Activated naive CD8-positive, alpha-beta T cell treated with anti-CD3 and anti-CD28 coated beads, Interleukin-2, amount 50 U/mL, for 24 hours (primary cell): ENCODE data around the gene SYCP2.
"Not testable (repeated sequence)": the region's sequence is repeated elsewhere in the genome, so short reads cannot be mapped to it uniquely, and the experiment has no call there.

Experiments used
- ATAC-seq: fragments of 150-1000 bp; cut with Tn5 transposase; one replicate; pipeline ENCODE4 v1.10.0; 2021
- DNase-seq: peaks from one replicate; pipeline ENCODE4 v3.0.0; 2021
- H3K27ac Mint-ChIP-seq: one replicate; pipeline ENCODE4 v1.8.0; 2021; ENCODE audit warnings: mild to moderate bottlenecking, mixed read lengths
- H3K27me3 Mint-ChIP-seq: one replicate; pipeline ENCODE4 v1.8.0; 2021; ENCODE audit warnings: mixed read lengths
- H3K36me3 Mint-ChIP-seq: one replicate; pipeline ENCODE4 v1.8.0; 2021; ENCODE audit warnings: low read depth, mixed read lengths
- H3K4me1 Mint-ChIP-seq: one replicate; pipeline ENCODE4 v1.8.0; 2021; ENCODE audit warnings: mixed read lengths
- H3K4me3 Mint-ChIP-seq: one replicate; pipeline ENCODE4 v1.8.0; 2021; ENCODE audit warnings: mild to moderate bottlenecking, moderate library complexity, mixed read lengths
- H3K9me3 Mint-ChIP-seq: one replicate; pipeline ENCODE4 v1.8.0; 2021; ENCODE audit warnings: mixed read lengths

The SYCP2 gene

DNA sequence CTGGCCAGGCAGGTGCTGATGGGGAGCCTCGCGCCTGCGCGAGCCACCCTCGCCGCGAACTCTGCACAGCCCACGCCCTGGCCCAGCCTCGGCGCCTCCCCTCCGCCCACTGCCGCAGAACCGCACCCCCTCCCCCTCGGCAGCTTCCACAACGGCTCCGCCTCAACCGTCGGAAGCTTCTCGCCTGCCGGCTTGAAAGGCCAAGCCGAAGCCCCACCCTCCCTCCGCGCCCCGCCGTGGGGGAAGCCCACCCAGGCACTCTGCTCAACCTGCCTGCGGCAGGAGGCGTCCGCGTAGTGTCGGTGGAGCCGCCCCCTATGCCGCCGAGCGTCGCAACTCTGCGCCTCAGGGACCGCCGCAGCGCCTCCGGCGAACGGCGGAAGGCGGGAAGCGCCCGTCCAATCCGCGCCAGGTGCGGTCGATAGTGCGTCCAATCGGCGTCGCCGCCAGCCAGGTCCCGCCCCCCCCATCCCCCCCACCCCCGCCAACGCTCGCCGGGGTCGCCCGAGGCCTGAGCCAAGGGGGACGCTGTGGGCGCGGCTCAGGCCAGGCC lies at the start of gene SYCP2:
Gene SYCP2 (minus strand): TSS at position 342 of the 553 bp plus-strand sequence. CDS start 11,224 bp downstream, outside the sequence.
- Mint-ChIP-seq H3K4me1 (peaks cover 23% of the 10 kb centered on the region), H3K36me3 (peaks cover 4% of the 10 kb centered on the region), H3K4me3 (peak within 1 kb of the TSS; percentile 68), H3K9me3 (no peaks in the 10 kb centered on the region), H3K27ac (no peak within 1 kb of the TSS), H3K27me3 (peaks cover 2% of the 10 kb centered on the region)
- DNase-seq, result peak; percentile 60
- ATAC-seq, result peak; percentile 65

GRCh38 chr20:59983076-59983475 lies 49.6 kb upstream of the SYCP2 start:
- no peak overlapping the region for H3K27ac Mint-ChIP-seq
- no peak for DNase-seq
- no peaks in the 10 kb centered on the region for H3K9me3 Mint-ChIP-seq
- no peaks in the 10 kb centered on the region for H3K36me3 Mint-ChIP-seq
- H3K4me1 Mint-ChIP-seq, result no peaks in the 10 kb centered on the region
- no peak overlapping the region for H3K4me3 Mint-ChIP-seq
- no peaks in the 10 kb centered on the region for H3K27me3 Mint-ChIP-seq
- ATAC-seq, result no peak

- DNase-seq (no peak), ATAC-seq (no peak)
- no peaks in the 10 kb centered on the region for H3K27me3 Mint-ChIP-seq
- no peaks in the 10 kb centered on the region for H3K36me3 Mint-ChIP-seq
- no peaks in the 10 kb centered on the region for H3K9me3 Mint-ChIP-seq
- no peak overlapping the region for H3K27ac Mint-ChIP-seq
- no peak overlapping the region for H3K4me3 Mint-ChIP-seq
- no peaks in the 10 kb centered on the region for H3K4me1 Mint-ChIP-seq
Observed at GRCh38 chr20:59977086-59977485, 43.6 kb upstream of the SYCP2 start.

GRCh38 chr20:59976156-59976782 lies 42.8 kb upstream of the SYCP2 start:
- Mint-ChIP-seq H3K4me3 (no peak overlapping the region), H3K4me1 (no peaks in the 10 kb centered on the region), H3K9me3 (no peaks in the 10 kb centered on the region), H3K27me3 (no peaks in the 10 kb centered on the region), H3K27ac (no peak overlapping the region), H3K36me3 (no peaks in the 10 kb centered on the region)
- ATAC-seq, result no peak
- DNase-seq, result no peak

- no peak for ATAC-seq
- no peak for DNase-seq
- no peaks in the 10 kb centered on the region for H3K4me1 Mint-ChIP-seq
- no peaks in the 10 kb centered on the region for H3K9me3 Mint-ChIP-seq
- H3K36me3 Mint-ChIP-seq, result no peaks in the 10 kb centered on the region
- H3K4me3 Mint-ChIP-seq, result no peak overlapping the region
- no peaks in the 10 kb centered on the region for H3K27me3 Mint-ChIP-seq
- no peak overlapping the region for H3K27ac Mint-ChIP-seq
Observed at GRCh38 chr20:59972037-59972801, 38.8 kb upstream of the SYCP2 start.

GRCh38 chr20:59971428-59971827 lies 38.0 kb upstream of the SYCP2 start:
- ATAC-seq (no peak), DNase-seq (no peak)
- Mint-ChIP-seq H3K36me3 (no peaks in the 10 kb centered on the region), H3K27me3 (no peaks in the 10 kb centered on the region), H3K9me3 (no peaks in the 10 kb centered on the region), H3K4me1 (no peaks in the 10 kb centered on the region), H3K27ac (no peak overlapping the region), H3K4me3 (no peak overlapping the region)

GRCh38 chr20:59966428-59966827 lies 33.0 kb upstream of the SYCP2 start:
- Mint-ChIP-seq H3K4me1 (no peaks in the 10 kb centered on the region), H3K36me3 (no peaks in the 10 kb centered on the region), H3K4me3 (no peak overlapping the region), H3K27me3 (no peaks in the 10 kb centered on the region), H3K27ac (no peak overlapping the region), H3K9me3 (no peaks in the 10 kb centered on the region)
- DNase-seq (no peak), ATAC-seq (no peak)

DNA sequence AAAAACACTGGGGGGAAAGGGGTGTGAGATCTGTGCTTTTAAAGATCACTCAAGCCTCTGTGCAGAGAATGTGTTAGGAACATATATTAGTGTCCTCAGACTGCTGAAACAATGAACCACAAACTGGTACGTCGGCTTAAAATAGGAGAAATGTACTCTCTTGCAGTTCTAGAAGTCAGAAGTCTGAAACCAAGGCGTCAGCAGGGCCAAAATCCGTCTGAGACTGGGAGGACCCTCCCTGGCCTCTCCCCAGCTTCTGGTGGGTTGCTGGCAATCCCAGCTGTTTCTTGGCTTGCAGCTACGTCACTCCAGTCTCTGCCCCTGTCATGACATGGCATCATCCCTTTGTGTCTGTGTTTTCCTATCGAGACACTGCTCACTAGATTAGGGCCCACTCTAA lies 28.7 kb upstream of the SYCP2 start:
- Mint-ChIP-seq H3K27me3 (no peaks in the 10 kb centered on the region), H3K36me3 (no peaks in the 10 kb centered on the region), H3K4me1 (no peaks in the 10 kb centered on the region), H3K4me3 (no peak overlapping the region), H3K9me3 (no peaks in the 10 kb centered on the region), H3K27ac (no peak overlapping the region)
- DNase-seq, result no peak
- no peak for ATAC-seq

- H3K27me3 Mint-ChIP-seq, result no peaks in the 10 kb centered on the region
- no peak overlapping the region for H3K4me3 Mint-ChIP-seq
- no peaks in the 10 kb centered on the region for H3K4me1 Mint-ChIP-seq
- no peaks in the 10 kb centered on the region for H3K36me3 Mint-ChIP-seq
- H3K27ac Mint-ChIP-seq, result no peak overlapping the region
- DNase-seq (no peak), ATAC-seq (no peak)
- H3K9me3 Mint-ChIP-seq, result no peaks in the 10 kb centered on the region
Observed at GRCh38 chr20:59961423-59961822, 28.0 kb upstream of the SYCP2 start.

DNA sequence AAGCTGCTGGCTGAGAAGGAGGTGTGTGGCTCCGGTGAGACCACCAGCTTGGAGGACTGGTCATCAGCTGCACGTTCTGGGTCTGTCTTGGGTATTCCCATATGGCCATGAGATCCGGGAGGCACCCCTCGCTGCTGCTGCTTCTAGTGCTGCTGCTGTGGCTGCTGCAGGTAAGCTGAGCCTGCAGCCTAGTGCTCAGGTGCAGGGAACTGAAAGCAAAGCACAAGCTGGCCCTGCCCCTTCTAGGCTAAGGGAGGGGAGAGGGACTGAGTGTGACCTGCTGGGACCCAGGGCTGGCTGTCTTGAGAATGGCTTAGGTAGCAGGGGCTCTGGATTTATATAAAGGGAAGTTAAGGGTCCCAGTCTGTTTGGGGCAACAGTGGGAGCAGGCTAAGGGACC lies 25.2 kb upstream of the SYCP2 start:
- Mint-ChIP-seq H3K27ac (no peak overlapping the region), H3K9me3 (no peaks in the 10 kb centered on the region), H3K27me3 (no peaks in the 10 kb centered on the region), H3K4me1 (no peaks in the 10 kb centered on the region), H3K4me3 (no peak overlapping the region), H3K36me3 (no peaks in the 10 kb centered on the region)
- ATAC-seq (no peak), DNase-seq (no peak)

GRCh38 chr20:59958123-59958522 lies 24.7 kb upstream of the SYCP2 start, which contains the start of gene CDH26:
Gene CDH26 (plus strand): TSS chr20:59958423. CDS start chr20:59958727, 304 bp downstream.
- no peaks in the 10 kb centered on the region for H3K27me3 Mint-ChIP-seq
- no peaks in the 10 kb centered on the region for H3K36me3 Mint-ChIP-seq
- H3K27ac Mint-ChIP-seq, result no peak within 1 kb of the TSS
- H3K4me1 Mint-ChIP-seq, result no peaks in the 10 kb centered on the region
- DNase-seq, result no peak
- H3K4me3 Mint-ChIP-seq, result no peak within 1 kb of the TSS
- ATAC-seq, result no peak
- H3K9me3 Mint-ChIP-seq, result no peaks in the 10 kb centered on the region

- ATAC-seq, H3K4me1 Mint-ChIP-seq, H3K27me3 Mint-ChIP-seq, H3K36me3 Mint-ChIP-seq, H3K27ac Mint-ChIP-seq, H3K4me3 Mint-ChIP-seq, DNase-seq, H3K9me3 Mint-ChIP-seq: not testable (repeated sequence)
Observed at GRCh38 chr20:59957568-59957967, 24.1 kb upstream of the SYCP2 start.

- ATAC-seq (peak; percentile 28), DNase-seq (no peak)
Observed at GRCh38 chr20:59955131-59955796, 21.8 kb upstream of the SYCP2 start.

DNA sequence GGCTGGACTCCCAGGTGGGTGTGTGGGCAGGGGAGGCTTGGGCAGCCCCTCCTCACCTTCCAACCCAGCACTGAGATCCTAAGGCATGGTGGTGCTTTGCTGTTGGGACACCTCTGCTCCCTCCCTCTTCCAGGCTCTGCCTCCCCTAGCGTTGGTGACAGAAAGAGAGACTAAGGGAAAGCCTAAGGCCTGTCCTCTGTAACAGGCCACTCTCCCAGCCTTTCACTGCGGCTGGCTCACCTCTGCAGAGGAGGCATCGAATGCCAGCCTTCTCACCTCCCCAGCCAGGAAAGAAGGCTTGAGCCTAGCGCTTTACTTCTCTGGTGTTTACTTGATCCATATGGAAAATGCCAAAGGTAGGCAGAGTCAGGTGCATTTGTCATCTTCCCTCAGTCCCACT lies 21.3 kb upstream of the SYCP2 start:
- no peaks in the 10 kb centered on the region for H3K4me1 Mint-ChIP-seq
- H3K27me3 Mint-ChIP-seq, result no peaks in the 10 kb centered on the region
- H3K27ac Mint-ChIP-seq, result no peak overlapping the region
- ATAC-seq (no peak), DNase-seq (no peak)
- no peaks in the 10 kb centered on the region for H3K36me3 Mint-ChIP-seq
- no peaks in the 10 kb centered on the region for H3K9me3 Mint-ChIP-seq
- no peak overlapping the region for H3K4me3 Mint-ChIP-seq

More at GRCh38 chr20:59955131-59955796, 21.8 kb upstream of the SYCP2 start:
- Mint-ChIP-seq H3K9me3 (no peaks in the 10 kb centered on the region), H3K27ac (no peak overlapping the region), H3K4me3 (no peak overlapping the region), H3K27me3 (no peaks in the 10 kb centered on the region), H3K36me3 (no peaks in the 10 kb centered on the region), H3K4me1 (no peaks in the 10 kb centered on the region)

- no peak for ATAC-seq
- no peak overlapping the region for H3K4me3 Mint-ChIP-seq
- no peak overlapping the region for H3K27ac Mint-ChIP-seq
Observed at GRCh38 chr20:59949911-59950310, 16.5 kb upstream of the SYCP2 start.

More at GRCh38 chr20:59949911-59950310, 16.5 kb upstream of the SYCP2 start:
- Mint-ChIP-seq H3K9me3 (no peaks in the 10 kb centered on the region), H3K36me3 (peaks cover 2% of the 10 kb centered on the region), H3K27me3 (no peaks in the 10 kb centered on the region), H3K4me1 (peaks cover 17% of the 10 kb centered on the region)
- DNase-seq, result no peak
